Suppressor macrophage treated with lipopolysaccharide for 4 hours (primary cell): ENCODE data around the gene MBP.
A peak's percentile ranks its signal among the peaks of the same experiment; 100 is the strongest.
"Not testable (repeated sequence)": the region's sequence is repeated elsewhere in the genome, so short reads cannot be mapped to it uniquely, and the experiment has no call there.

Experiments used
- DNase-seq: peaks from one replicate; pipeline ENCODE4 v3.0.0-alpha.2; 2020

MBP gene

GRCh38 chr18:76999077-76999476 lies 133.5 kb downstream of the MBP start:
- DNase-seq: no peak

- no peak for DNase-seq
Observed at GRCh38 chr18:76997951-76998808, 134.4 kb downstream of the MBP start.

GRCh38 chr18:76996429-76996828 lies 136.2 kb downstream of the MBP start:
- DNase-seq: no peak

GRCh38 chr18:76995896-76996295 lies 136.7 kb downstream of the MBP start:
- DNase-seq: no peak

GRCh38 chr18:76994086-76994654 lies 138.4 kb downstream of the MBP start:
- no peak for DNase-seq

GRCh38 chr18:76993573-76993972 lies 139.0 kb downstream of the MBP start:
- DNase-seq: no peak

GRCh38 chr18:76993085-76993382 lies 139.5 kb downstream of the MBP start:
- DNase-seq: no peak

- DNase-seq: no peak
Observed at GRCh38 chr18:76992226-76993084, 140.1 kb downstream of the MBP start.

- DNase-seq: peak; percentile 62
Observed at GRCh38 chr18:76991021-76991688, 141.4 kb downstream of the MBP start.

GRCh38 chr18:76990343-76991020 lies 142.1 kb downstream of the MBP start:
- DNase-seq: not testable (repeated sequence)

- DNase-seq: no peak
Observed at GRCh38 chr18:76989647-76990190, 142.9 kb downstream of the MBP start.

- no peak for DNase-seq
Observed at GRCh38 chr18:76988827-76989646, 143.5 kb downstream of the MBP start.

GRCh38 chr18:76988031-76988826 lies 144.4 kb downstream of the MBP start:
- DNase-seq: peak; percentile 76

GRCh38 chr18:76986406-76986805 lies 146.2 kb downstream of the MBP start:
- no peak for DNase-seq

GRCh38 chr18:76985951-76986236 lies 146.7 kb downstream of the MBP start:
- DNase-seq: no peak

GRCh38 chr18:76985156-76985950 lies 147.2 kb downstream of the MBP start:
- DNase-seq: no peak

GRCh38 chr18:76984193-76985155 lies 148.1 kb downstream of the MBP start:
- no peak for DNase-seq

- no peak for DNase-seq
Observed at GRCh38 chr18:76983613-76984051, 149.0 kb downstream of the MBP start.
